DOHH2 (cell line): ENCODE data around the gene SCN5A.

ENCODE experiments used
- CTCF ChIP-seq: fragments of 200-600 bp; sonication (generic); IDR thresholded peaks from one replicate; pipeline ENCODE4 v1.5.1; 2014; ENCODE audit warnings: antibody characterized with exemption, mild to moderate bottlenecking, low read depth, low read length; ENCODE audit not compliant: poor library complexity, severe bottlenecking
- EZH2phosphoT487 ChIP-seq: fragments of 200-600 bp; sonication (generic); IDR thresholded peaks from 2 replicates; pipeline ENCODE4 v1.6.1; 2017; ENCODE audit warnings: borderline replicate concordance, mild to moderate bottlenecking, antibody characterized with exemption, low read length, moderate library complexity, mixed read lengths

GRCh38 chr3:38554127-38554827 lies 95.2 kb downstream of the SCN5A start:
- TF ChIP-seq CTCF (no peak), EZH2phosphoT487 (no peak)
